ENCODE results near the gene CAD.

Gene CAD

DNA sequence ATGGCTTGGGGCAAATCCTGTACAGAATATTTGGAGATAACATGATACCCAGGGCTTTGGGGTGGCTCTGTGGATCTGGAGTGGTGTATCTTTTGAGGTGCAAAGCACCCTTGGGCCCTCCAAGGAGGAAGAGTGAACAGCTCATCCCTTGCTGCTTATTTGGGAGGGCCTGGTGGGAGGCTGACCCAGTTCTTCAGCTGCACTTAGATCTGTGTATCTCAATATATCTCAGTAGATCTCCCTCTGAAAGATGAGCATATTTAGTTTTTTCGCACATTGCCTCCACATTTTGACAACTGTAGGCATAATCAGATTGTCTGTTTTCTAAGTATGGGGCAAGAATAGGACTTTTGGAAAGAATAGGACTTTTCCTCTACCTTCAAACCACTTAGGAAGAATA is 67.8 kb downstream of the CAD start:
- DNase-seq, result no peak

DNA sequence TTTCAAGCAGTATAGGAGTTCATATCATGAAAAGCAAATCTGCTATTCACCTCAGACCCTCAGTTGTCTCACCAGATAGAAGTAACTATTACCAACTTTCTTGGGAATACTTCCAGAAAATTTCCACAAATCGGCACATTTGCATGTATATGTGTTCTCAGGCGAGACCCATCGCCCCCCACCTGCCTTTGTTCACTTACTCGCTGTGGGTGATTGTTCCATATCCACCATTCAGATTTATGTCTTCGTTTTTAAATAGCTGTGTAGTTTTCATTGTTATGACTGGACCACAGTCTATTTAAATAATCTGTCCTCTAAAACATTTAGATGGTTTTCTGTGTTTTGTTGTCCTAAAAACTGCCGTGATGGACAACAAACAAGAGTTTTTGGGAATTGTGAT is 68.3 kb downstream of the CAD start:
- DNase-seq, result no peak

DNA sequence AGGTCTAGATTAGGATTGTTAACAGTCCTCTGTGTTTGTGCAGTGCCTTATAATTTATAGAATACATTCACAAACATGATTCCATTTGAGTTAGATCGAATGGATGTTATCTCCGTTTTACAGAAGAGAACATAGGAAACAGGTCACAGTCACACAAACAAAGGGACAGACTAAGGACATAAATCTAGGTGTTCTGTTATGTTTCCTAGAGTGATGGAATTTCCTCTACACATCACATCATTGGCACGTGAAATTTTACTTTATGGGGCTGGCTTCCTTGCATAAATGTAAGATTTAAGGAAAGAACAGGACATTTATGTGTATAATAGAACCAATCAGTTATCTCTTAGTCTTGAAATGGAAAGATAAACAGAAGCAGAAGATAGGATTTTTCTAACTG is 71.4 kb downstream of the CAD start:
- no peak for DNase-seq

DNA sequence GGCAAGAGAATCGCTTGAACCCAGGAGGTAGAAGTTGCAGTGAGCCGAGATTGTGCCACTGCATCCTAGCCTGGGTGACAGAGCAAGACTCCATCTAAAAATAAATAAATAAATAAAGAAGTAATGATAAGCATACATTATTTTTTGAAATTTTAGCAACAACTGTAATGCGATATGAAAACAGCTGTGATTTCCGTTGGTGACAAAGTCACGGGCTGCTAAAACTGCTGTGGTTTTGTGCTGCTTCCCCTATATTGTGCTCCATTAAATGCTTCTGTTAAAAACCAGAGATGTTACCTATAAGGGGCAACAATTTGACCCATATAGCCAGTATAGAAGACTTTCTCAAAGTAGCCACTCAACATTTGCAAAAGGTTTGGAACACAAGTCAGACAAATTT is 73.4 kb downstream of the CAD start:
- no peak for DNase-seq

DNA sequence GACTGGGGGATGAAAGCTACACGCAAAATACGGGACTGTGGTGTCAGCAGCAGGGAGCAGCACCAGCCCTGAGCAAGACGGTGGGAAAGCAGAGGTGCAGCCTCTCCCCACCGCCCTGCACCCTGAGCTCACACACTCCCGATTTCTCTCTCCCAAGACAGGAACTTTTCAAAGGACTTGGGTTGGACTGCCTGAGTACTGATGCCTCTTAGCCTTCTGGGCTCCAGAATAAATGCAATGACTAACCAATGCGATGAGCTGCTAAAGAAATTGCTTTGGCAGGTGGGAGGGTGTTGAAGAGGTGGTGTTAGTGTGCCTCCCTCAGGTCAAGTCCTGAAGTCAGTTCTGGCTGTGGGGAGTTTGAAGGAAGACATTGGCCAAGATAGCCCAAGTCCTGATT is 74.7 kb downstream of the CAD start:
- DNase-seq, result no peak
